HG03066 (cell line): ENCODE measurements around the gene GPATCH3.
A peak's percentile ranks its signal among the peaks of the same experiment; 100 is the strongest.
"Not testable (repeated sequence)": the region's sequence is repeated elsewhere in the genome, so short reads cannot be mapped to it uniquely, and the experiment has no call there.

Source experiments
- ATAC-seq: cut with Tn5 transposase; IDR thresholded peaks from one replicate; pipeline ENCODE4 v1.9.1; 2021; ENCODE audit warnings: low read depth; ENCODE audit not compliant: unreplicated experiment

GPATCH3 gene

GRCh38 chr1:26900001-26900814, at the start of gene GPATCH3:
Gene GPATCH3, minus strand, starts transcription at chr1:26900467. Its CDS starts 25 bp downstream, at chr1:26900442.
- peak; percentile 76 for ATAC-seq

DNA sequence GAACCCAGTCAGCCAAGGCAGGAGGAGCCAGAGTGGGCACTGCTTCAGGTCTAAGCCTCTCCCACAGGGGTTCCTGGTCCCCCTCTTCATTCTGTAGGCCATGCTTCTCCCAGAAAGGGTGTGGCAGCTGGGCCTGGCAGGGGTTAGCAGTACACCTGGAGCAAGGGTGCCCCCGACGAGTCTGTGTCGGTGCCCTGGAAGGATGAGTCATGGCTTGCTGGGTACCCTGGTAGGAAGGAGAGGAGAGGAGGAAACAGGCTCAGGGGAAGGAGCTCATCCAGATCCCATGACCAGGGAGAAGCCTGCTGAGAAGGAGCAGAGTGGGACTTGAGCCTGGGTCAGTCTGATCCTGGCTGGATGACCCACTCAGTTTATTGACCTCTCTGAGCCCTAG, 49.7 kb upstream of the GPATCH3 start:
- ATAC-seq = no peak

- no peak for ATAC-seq
Measured at GRCh38 chr1:26949266-26949925, 49.1 kb upstream of the GPATCH3 start.

- not testable (repeated sequence) for ATAC-seq
Measured at GRCh38 chr1:26948725-26949057, 48.4 kb upstream of the GPATCH3 start.

DNA sequence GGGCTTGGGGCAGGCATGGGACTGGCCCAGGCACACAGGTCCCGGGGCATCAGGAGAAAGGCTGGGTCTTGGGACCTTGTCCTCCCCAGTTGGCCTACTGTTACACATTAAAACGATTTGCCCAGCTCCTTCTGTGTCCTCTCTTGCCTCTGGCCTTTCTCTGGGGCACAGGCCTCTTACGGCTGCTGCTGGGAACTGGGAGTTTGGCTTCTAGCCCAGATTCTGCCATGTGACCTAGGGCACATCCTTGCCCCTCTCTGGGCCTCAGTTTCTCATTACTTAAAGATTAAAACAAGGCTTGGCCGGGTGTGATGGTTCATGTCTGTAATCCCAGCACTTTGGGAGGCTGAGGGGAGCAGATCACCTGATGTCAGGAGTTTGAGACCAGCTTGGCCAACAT, 46.0 kb upstream of the GPATCH3 start:
- ATAC-seq = no peak

GRCh38 chr1:26945728-26946127, 45.5 kb upstream of the GPATCH3 start:
- no peak for ATAC-seq

GRCh38 chr1:26945138-26945537, 44.9 kb upstream of the GPATCH3 start:
- ATAC-seq = no peak

- ATAC-seq = no peak
Measured at GRCh38 chr1:26942656-26943055, 42.4 kb upstream of the GPATCH3 start.

DNA sequence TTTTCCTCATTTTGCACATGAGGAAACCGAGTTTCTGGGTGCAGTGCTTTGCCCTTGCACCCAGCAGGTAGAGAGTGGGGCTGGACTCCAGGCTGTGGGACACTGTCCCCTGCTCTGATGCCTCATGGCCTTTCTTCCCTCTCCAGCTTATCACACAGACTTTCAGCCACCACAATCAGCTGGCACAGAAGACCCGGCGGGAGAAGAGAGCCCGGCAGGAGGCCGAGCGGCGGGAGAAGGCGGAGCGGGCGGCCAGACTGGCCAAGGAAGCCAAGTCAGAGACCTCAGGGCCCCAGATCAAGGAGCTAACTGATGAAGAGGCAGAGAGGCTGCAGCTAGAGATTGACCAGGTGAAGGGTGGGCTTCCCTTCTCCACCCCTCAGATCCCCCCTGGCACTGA, 41.0 kb upstream of the GPATCH3 start:
- ATAC-seq = no peak

DNA sequence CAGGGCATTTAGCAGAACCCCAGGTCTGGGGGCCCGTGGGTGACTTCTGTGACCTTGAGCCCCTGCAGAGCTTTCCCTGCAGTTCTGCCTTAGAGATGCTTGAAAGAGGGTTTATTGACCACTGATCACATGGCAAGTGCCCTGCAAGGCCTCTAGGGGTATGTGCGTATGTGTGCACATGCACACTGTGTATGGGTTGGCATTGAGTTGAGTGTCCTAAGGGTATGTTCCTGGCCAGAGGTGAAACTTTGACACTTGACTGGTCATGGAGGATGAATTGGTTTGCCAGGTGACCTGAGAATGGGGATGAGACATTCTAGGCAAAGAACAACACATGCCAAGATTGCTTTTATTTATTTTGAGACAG, 38.4 kb upstream of the GPATCH3 start:
- no peak for ATAC-seq

GRCh38 chr1:26938004-26938658, 37.9 kb upstream of the GPATCH3 start:
- no peak for ATAC-seq

DNA sequence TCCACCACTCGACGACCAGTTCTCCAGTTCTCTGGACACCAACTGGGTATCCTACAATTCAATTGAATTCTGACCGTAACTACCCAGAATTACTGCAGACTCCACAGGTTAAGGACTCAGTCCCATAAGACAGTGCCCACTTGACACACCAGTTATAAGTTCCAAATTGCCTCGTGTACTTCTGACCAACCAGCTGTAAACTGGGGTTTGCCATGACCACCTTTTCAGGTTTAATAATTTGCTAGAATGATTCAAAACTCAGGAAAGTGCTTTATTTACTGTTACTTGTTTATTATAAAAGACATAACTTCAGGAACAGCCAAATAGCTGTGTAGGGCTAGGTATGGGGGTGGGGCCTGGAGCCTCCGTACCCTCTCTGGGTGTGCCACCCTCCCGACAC, 36.6 kb upstream of the GPATCH3 start:
- no peak for ATAC-seq

DNA sequence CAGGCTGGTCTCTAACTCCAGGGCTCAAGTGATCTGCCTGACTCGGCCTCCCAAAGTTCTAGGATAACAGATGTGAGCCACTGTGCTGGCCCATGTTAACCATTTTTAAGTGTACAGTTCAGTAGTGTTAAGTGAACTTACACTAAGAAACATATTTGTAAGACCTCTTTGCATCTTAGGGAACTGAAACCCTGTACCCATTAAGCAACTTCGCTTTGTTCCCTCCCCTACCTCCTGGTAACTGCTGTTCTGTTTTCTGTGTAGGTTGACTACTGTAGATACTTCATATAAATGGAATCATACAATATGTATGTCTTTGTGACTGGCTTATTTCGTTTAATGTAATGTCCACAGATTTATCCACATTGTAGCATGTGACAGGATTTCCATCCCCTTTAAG, 32.3 kb upstream of the GPATCH3 start:
- ATAC-seq = peak; percentile 54

DNA sequence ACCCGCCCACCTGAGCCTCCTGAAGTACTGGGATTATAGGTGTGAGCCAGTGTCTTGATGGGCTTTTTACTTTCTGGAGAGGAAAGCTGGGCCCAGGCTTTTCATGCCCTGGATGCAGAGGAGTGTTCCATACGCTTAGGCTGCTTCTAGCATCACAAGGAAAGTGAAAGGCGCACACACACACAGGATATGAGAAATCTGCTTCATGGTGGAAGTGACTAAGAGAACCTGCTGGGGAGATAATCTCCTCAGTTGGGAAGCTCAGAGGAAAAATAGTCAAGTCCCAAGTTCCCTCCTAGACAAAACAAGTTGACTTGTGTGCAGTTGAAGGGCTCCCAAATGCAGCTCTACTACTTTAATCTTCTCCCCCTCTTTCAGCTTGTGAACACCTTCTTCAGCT, 23.4 kb upstream of the GPATCH3 start:
- ATAC-seq = no peak

DNA sequence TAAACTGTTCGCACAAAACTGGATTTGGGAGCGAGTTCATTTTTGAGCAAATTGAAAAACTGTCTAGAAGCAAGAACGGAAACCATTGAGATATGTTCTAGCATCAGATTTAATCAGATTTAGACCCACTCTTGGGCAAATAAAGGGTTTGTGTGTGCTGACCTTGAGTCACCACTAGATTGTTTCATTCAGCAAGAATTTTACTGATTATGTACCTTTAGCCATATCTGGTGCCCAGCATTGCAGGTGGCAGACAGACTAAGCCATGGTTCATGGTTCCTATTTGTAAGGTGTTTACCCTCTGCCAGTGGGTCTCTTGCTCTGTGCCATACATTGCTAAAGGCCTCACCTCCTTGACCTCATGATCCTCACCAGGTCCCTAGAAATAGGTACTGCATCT, 22.6 kb upstream of the GPATCH3 start:
- ATAC-seq = no peak

- no peak for ATAC-seq
Measured at GRCh38 chr1:26922431-26922729, 22.1 kb upstream of the GPATCH3 start.

- ATAC-seq = peak; percentile 98
Measured at GRCh38 chr1:26921540-26922430, 21.5 kb upstream of the GPATCH3 start, which contains the start of gene NUDC. Gene NUDC, plus strand, starts transcription at chr1:26921743. Its CDS starts 106 bp downstream, at chr1:26921849.

- ATAC-seq = no peak
Measured at GRCh38 chr1:26921126-26921539, 20.9 kb upstream of the GPATCH3 start.

DNA sequence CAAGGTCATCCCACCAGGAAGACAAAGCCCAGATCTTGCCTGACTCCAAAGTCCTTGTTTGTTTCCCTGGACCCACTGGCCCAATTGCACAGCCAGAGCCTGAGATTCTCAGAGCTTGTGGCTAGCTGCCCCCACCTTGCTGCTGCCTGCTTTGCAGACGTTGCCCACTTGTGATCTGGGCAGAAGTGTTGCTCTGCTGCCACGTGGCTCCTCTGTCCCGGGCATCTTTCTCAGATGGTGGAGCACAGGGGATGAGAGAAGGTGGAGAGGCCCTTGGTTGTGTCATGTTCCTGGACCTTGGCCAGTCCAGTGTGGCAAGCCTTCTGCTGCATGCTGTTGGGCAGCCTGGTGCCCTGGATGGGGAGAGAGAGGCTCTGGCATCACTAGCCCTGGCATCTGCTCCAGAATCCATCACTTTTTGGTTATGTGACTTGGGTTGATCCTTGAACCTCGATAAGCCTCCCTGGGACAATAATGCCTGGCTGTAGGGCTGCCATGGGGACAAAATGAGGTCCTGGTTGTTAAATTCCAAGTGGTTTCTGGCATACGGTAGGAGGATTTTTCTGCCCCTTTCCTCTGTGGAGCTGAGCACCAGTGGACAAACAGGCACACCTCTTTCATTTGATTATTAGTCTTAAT, 15.1 kb upstream of the GPATCH3 start:
- ATAC-seq = no peak
